Bronchial epithelial cell (primary cell): ENCODE measurements around the gene FIGNL2. TPM values are rescaled to one million over a fixed set of nuclear protein-coding genes. Genes with fewer than 3 reads are reported as not detected.

Experiments
- DNase-seq: peaks from one replicate; pipeline ENCODE4 v3.0.0-alpha.2; 2010; ENCODE audit warnings: low read depth
- FAIRE-seq: peaks from 2 replicates; lab custom pipeline; 2011; peaks lifted over from hg19 to GRCh38; lab: Jason Lieb, UNC
- H3K27me3 ChIP-seq: 2 replicates; pipeline ENCODE4 v1.5.1; 2011; ENCODE audit warnings: low read length; ENCODE audit not compliant: control insufficient read depth, insufficient read depth
- H3K36me3 ChIP-seq: 2 replicates; pipeline ENCODE4 v1.5.1; 2011; ENCODE audit warnings: low read length; ENCODE audit not compliant: control insufficient read depth, insufficient read depth
- H3K4me3 ChIP-seq: 2 replicates; pipeline ENCODE4 v1.5.1; 2011; ENCODE audit warnings: mild to moderate bottlenecking, low read depth, low read length, control low read depth
- CTCF ChIP-seq: IDR thresholded peaks from 2 replicates; pipeline ENCODE4 v1.5.1; 2011; ENCODE audit warnings: mild to moderate bottlenecking, moderate library complexity, low read length, control low read depth, inconsistent platforms; ENCODE audit not compliant: insufficient read depth, severe bottlenecking
- total RNA-seq: library from RNA; depleted of rRNA; stranded (reverse); fragments of >200 nt; gene quantifications from 2 replicates; pipeline ENCODE4 v1.2.1, GENCODE V29; 2014

Gene FIGNL2
- total RNA-seq, 1 donor from 2014 or later, result not detected

GRCh38 chr12:51891843-51892242, 43.3 kb upstream of the FIGNL2 start:
- no peak for TF ChIP-seq CTCF
- no peaks in the 10 kb centered on the region for H3K36me3 ChIP-seq
- H3K27me3 ChIP-seq, result no peaks in the 10 kb centered on the region
- FAIRE-seq (no peak), DNase-seq (no peak)
- H3K4me3 ChIP-seq, result no peak overlapping the region

- no peak for DNase-seq
Measured at GRCh38 chr12:51890511-51891171, 42.1 kb upstream of the FIGNL2 start.

DNA sequence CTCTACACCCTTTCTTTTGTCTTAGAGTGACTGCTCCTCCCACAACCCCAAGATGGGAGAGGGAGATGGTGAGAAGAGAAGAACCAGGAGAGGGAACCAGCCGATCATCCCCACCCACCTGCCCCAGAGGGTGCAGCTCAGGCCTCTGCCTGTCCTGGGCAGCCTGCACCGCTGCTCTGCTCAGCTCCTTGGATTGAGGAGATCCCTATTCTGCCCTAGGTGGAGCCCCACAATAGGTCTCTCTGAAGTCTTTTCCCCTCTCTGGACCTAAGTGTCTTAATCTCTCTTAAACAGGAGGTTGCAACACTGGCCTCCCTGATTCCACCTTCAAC, 41.6 kb upstream of the FIGNL2 start:
- Histone ChIP-seq H3K36me3 (no peaks in the 10 kb centered on the region), H3K4me3 (no peak overlapping the region), H3K27me3 (no peaks in the 10 kb centered on the region)
- FAIRE-seq (no peak), DNase-seq (no peak)
- no peak for TF ChIP-seq CTCF

More at GRCh38 chr12:51890511-51891171, 42.1 kb upstream of the FIGNL2 start:
- no peak overlapping the region for H3K4me3 ChIP-seq
- no peak for TF ChIP-seq CTCF
- H3K36me3 ChIP-seq, result no peaks in the 10 kb centered on the region
- no peaks in the 10 kb centered on the region for H3K27me3 ChIP-seq
- no peak for FAIRE-seq

- H3K27me3 ChIP-seq, result no peaks in the 10 kb centered on the region
- TF ChIP-seq CTCF, result no peak
- H3K36me3 ChIP-seq, result no peaks in the 10 kb centered on the region
- no peak for FAIRE-seq
- no peak overlapping the region for H3K4me3 ChIP-seq
- DNase-seq, result no peak
Measured at GRCh38 chr12:51889216-51890132, 41.0 kb upstream of the FIGNL2 start.

DNA sequence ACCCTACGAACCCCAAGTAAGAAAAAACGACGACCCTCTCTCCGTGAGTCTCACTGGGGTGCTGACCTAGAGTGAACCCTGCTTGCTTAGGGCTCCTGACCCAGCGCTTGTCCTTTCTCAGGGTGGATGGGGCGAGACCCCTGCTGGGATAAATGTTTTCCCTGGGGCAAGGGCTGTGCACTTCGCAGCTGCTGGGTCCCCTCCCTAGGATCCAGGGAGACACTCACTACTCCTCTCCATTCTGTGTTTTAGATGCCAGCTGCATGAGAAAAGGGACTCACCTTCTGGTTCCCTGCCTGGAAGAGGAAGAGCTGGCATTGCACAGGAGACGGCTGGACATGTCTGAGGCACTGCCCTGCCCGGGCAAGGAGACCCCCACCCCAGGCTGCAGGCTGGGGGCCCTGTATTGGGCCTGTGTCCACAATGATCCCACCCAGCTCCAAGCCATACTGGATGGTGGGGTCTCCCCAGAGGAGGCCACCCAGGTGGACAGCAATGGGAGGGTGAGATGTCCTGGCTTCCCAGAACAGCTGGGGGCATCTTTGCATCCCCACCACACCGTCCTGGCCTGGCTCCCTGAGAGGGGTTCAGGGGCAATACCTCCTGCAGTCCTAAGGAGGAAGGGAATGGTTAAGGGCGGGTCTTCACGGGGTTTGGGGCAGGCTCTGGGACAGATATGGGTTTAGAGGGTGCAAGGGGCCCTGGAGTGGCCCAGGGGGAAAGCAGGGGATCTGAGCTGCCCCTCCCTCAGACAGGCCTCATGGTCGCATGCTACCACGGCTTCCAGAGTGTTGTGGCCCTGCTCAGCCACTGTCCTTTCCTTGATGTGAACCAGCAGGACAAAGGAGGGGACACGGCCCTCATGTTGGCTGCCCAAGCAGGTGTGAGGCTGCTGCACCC, 40.0 kb upstream of the FIGNL2 start:
- DNase-seq (no peak), FAIRE-seq (no peak)
- H3K27me3 ChIP-seq, result no peaks in the 10 kb centered on the region
- H3K4me3 ChIP-seq, result no peak overlapping the region
- H3K36me3 ChIP-seq, result no peaks in the 10 kb centered on the region
- no peak for TF ChIP-seq CTCF
